SK-N-SH (cell line): ENCODE measurements around the gene TMX1. TPM values are rescaled to one million over a fixed set of nuclear protein-coding genes. Genes with fewer than 3 reads are reported as not detected.

Experiments
- CTCF ChIA-PET: fragments of 300-600, 350-600 bp; formaldehyde crosslinking; extraction: SDS; loops from one replicate; lab custom pipeline; 2021; lab: Yijun Ruan, JAX
- POLR2A ChIA-PET: fragments of 350-600 bp; sonication (Branson Sonifier 250); formaldehyde crosslinking; extraction: SDS; loops from one replicate; lab custom pipeline; 2020; ENCODE audit warnings: antibody characterized with exemption, inconsistent platforms; lab: Yijun Ruan, JAX
- DNase-seq: peaks from one replicate; pipeline ENCODE4 v3.0.0; 2012
- H2AFZ ChIP-seq: fragments of 200-600 bp; sonication (generic); 2 replicates; pipeline ENCODE4 v1.8.1; 2016; ENCODE audit warnings: antibody characterized with exemption, mild to moderate bottlenecking, low read depth
- H3F3A ChIP-seq: fragments of 200-600 bp; sonication (generic); replicated peaks from 2 replicates; pipeline ENCODE3; 2016; ENCODE audit warnings: antibody characterized with exemption, mild to moderate bottlenecking; ENCODE audit not compliant: insufficient read depth
- H3K27ac ChIP-seq, 2 experiments: fragments of 200-500 bp in 1 of 2; fragments of 200-600 bp in 1 of 2; sonication (Bioruptor generic) in 1 of 2; sonication (generic), shearing (Covaris generic) in 1 of 2; 2 replicates each; pipeline versions ENCODE4 v1.5.1 to v1.6.1; 2014 to 2016; ENCODE audit warnings: low read depth in 2 of 2, inconsistent platforms in 1 of 2, low read length in 1 of 2, mild to moderate bottlenecking in 1 of 2, mixed read lengths in 1 of 2
- H3K27me3 ChIP-seq: fragments of 200-600 bp; sonication (generic), shearing (Covaris generic); 2 replicates; pipeline ENCODE4 v1.6.1; 2016; ENCODE audit warnings: mixed run types; ENCODE audit not compliant: insufficient read depth
- H3K36me3 ChIP-seq, 2 experiments: fragments of 200-500 bp in 1 of 2; fragments of 200-600 bp in 1 of 2; sonication (Bioruptor generic) in 1 of 2; sonication (generic) in 1 of 2; replicated peaks in 1 of 2; 2 replicates each; pipeline versions ENCODE3 to v1.5.1; 2014 to 2016; ENCODE audit warnings: low read length in 1 of 2, mild to moderate bottlenecking in 1 of 2; ENCODE audit not compliant: insufficient read depth in 2 of 2, control insufficient read depth in 1 of 2
- H3K4me1 ChIP-seq, 2 experiments: fragments of 200-500 bp in 1 of 2; fragments of 200-600 bp in 1 of 2; sonication (Bioruptor generic) in 1 of 2; sonication (generic), shearing (Covaris generic) in 1 of 2; 2 replicates each; pipeline versions ENCODE4 v1.5.1 to v1.6.1; 2014 to 2016; ENCODE audit warnings: low read depth in 1 of 2, low read length in 1 of 2, mixed run types in 1 of 2; ENCODE audit not compliant: insufficient read depth in 2 of 2, control insufficient read depth in 1 of 2
- H3K4me2 ChIP-seq: fragments of 200-600 bp; sonication (generic), shearing (Covaris generic); 2 replicates; pipeline ENCODE4 v1.6.1; 2017; ENCODE audit warnings: mixed run types
- H3K4me3 ChIP-seq, 2 experiments: fragments of 200-500 bp in 1 of 2; fragments of 200-600 bp in 1 of 2; sonication (Bioruptor generic) in 1 of 2; sonication (generic), shearing (Covaris generic) in 1 of 2; 2 replicates each; pipeline versions ENCODE4 v1.5.1 to v1.8.1; 2014 to 2016; ENCODE audit warnings: low read depth in 2 of 2, inconsistent platforms in 1 of 2, low read length in 1 of 2, mild to moderate bottlenecking in 1 of 2, mixed read lengths in 1 of 2, moderate library complexity in 1 of 2
- H3K79me2 ChIP-seq: fragments of 200-600 bp; sonication (generic); 2 replicates; pipeline ENCODE4 v1.8.1; 2017; ENCODE audit warnings: mild to moderate bottlenecking; ENCODE audit not compliant: insufficient read depth
- H3K9ac ChIP-seq: fragments of 200-600 bp; sonication (generic); 2 replicates; pipeline ENCODE4 v1.6.1; 2017; ENCODE audit warnings: mixed run types
- H3K9me2 ChIP-seq: fragments of 200-600 bp; sonication (generic); 2 replicates; pipeline ENCODE4 v1.6.1; 2017; ENCODE audit warnings: mixed run types
- H3K9me3 ChIP-seq: fragments of 200-600 bp; sonication (generic); 2 replicates; pipeline ENCODE4 v1.6.1; 2017; ENCODE audit warnings: mixed run types, mild to moderate bottlenecking, moderate library complexity
- H4K20me1 ChIP-seq: fragments of 200-600 bp; sonication (generic); 2 replicates; pipeline ENCODE4 v1.6.1; 2017; ENCODE audit warnings: mild to moderate bottlenecking, mixed run types; ENCODE audit not compliant: insufficient read depth
- CHD2 ChIP-seq: fragments of 150-350 bp; IDR thresholded peaks from 2 replicates; pipeline ENCODE4 v1.6.1; 2018; ENCODE audit warnings: low read length; ENCODE audit not compliant: partially characterized antibody
- EP300 ChIP-seq, 2 experiments: IDR thresholded peaks; 2 replicates each; pipeline versions ENCODE4 v1.4.0 to v1.6.1; 2012; ENCODE audit warnings: borderline replicate concordance in 1 of 2, low read depth in 1 of 2, low read length in 1 of 2
- FOXJ3 ChIP-seq: sonication (generic); formaldehyde crosslinking; IDR thresholded peaks from 2 replicates; pipeline ENCODE4 v1.5.1; 2020; ENCODE audit warnings: mild to moderate bottlenecking, missing genetic modification reagents
- GATA2 ChIP-seq: sonication (generic); formaldehyde crosslinking; IDR thresholded peaks from 2 replicates; pipeline ENCODE4 v1.5.0; 2020; ENCODE audit warnings: mild to moderate bottlenecking, missing genetic modification reagents
- JUND ChIP-seq: IDR thresholded peaks from 2 replicates; pipeline ENCODE4 v1.4.0; 2012
- NRF1 ChIP-seq: IDR thresholded peaks from 2 replicates; pipeline ENCODE4 v1.6.1; 2012; ENCODE audit warnings: low read depth, mild to moderate bottlenecking, low read length
- POLR2AphosphoS5 ChIP-seq: IDR thresholded peaks from 2 replicates; pipeline ENCODE4 v1.6.1; 2012; ENCODE audit warnings: low read depth, low read length
- RAD21 ChIP-seq: IDR thresholded peaks from 2 replicates; pipeline ENCODE4 v1.6.1; 2012; ENCODE audit warnings: mild to moderate bottlenecking, low read length
- RFX5 ChIP-seq: IDR thresholded peaks from 2 replicates; pipeline ENCODE4 v1.6.1; 2012; ENCODE audit warnings: mild to moderate bottlenecking, improper control_type of control experiment, low read length
- RXRA ChIP-seq: IDR thresholded peaks from 2 replicates; pipeline ENCODE4 v1.4.0; 2012; ENCODE audit warnings: low read depth, mild to moderate bottlenecking, borderline replicate concordance
- SIN3A ChIP-seq: IDR thresholded peaks from 2 replicates; pipeline ENCODE4 v1.6.1; 2012; ENCODE audit warnings: low read depth, mild to moderate bottlenecking, low read length, moderate library complexity, borderline replicate concordance
- SMC3 ChIP-seq: IDR thresholded peaks from 2 replicates; pipeline ENCODE4 v1.6.1; 2012; ENCODE audit warnings: low read depth, low read length, improper control_type of control experiment
- TAF1 ChIP-seq: IDR thresholded peaks from 2 replicates; pipeline ENCODE4 v1.6.1; 2012; ENCODE audit warnings: low read depth, mild to moderate bottlenecking, low read length, moderate library complexity, borderline replicate concordance
- TCF12 ChIP-seq: IDR thresholded peaks from 2 replicates; pipeline ENCODE4 v1.4.0; 2012
- TEAD4 ChIP-seq: IDR thresholded peaks from 2 replicates; pipeline ENCODE4 v1.4.0; 2012; ENCODE audit warnings: mild to moderate bottlenecking, borderline replicate concordance; ENCODE audit not compliant: insufficient read depth
- YY1 ChIP-seq: IDR thresholded peaks from 2 replicates; pipeline ENCODE4 v1.4.0; 2012; ENCODE audit warnings: low read depth, mild to moderate bottlenecking
- WGBS: methylation state at CpG from one replicate; pipeline ENCODE4 v1.1.6; 2017; ENCODE audit warnings: low lambda C conversion rate; 5-methylcytosine and 5-hydroxymethylcytosine counted together
- polyA plus RNA-seq, 3 experiments: library from polyadenylated mRNA; depleted of rRNA; stranded (reverse); fragments of >200 nt; gene quantifications; 2 replicates each; pipeline ENCODE4 v1.2.3, GENCODE V29; 2012
- TF ChIP-seq, protein P1 (sequence below): fragments of 200-600 bp; sonication (generic); IDR thresholded peaks from 2 replicates; pipeline ENCODE4 v1.6.1; 2017; ENCODE audit warnings: antibody characterized with exemption, mild to moderate bottlenecking, moderate library complexity
- TF ChIP-seq, protein P2 (sequence below): IDR thresholded peaks from 2 replicates; pipeline ENCODE4 v1.6.1; 2012; ENCODE audit warnings: mild to moderate bottlenecking, low read depth, low read length, moderate library complexity
- TF ChIP-seq, protein P3 (sequence below): IDR thresholded peaks from 2 replicates; pipeline ENCODE4 v1.4.0; 2012; ENCODE audit warnings: low read depth
- TF ChIP-seq, protein P4 (sequence below): IDR thresholded peaks from 2 replicates; pipeline ENCODE4; 2012

TMX1 gene
- polyA plus RNA-seq, 1 of the 3 experiments (the other 2 are of a cell fraction): 16.1 TPM

DNA sequence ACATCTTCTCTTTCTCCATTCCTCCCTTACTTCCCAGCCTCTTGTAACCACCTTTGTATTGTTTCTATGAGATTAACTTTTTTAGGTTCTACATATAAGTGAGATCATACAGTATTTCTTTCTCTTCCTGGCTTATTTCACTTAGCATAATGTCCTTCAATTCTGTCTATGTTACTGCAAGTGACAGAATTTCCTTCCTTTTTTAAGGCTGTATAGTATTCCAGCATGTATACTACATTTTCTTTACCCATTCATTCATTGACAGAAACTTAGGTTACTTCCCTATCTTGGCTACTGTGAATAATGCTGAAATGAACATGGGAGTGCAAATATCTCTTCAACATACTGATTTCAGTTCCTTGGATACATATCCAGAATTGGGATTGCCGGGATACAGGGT lies 18.2 kb downstream of the TMX1 start:
- Histone ChIP-seq H3F3A (peaks cover 10% of the 10 kb centered on the region), H3K4me1 (no peaks in the 10 kb centered on the region), H4K20me1 (no peaks in the 10 kb centered on the region), H3K79me2 (no peaks in the 10 kb centered on the region), H3K9me3 (no peaks in the 10 kb centered on the region), H3K9ac (no peak overlapping the region), H3K9me2 (no peaks in the 10 kb centered on the region), H3K27ac (no peak overlapping the region), H3K36me3 (peaks cover 58 to 69% of the 10 kb centered on the region in 2 experiments), H3K4me2 (no peak overlapping the region), H3K27me3 (no peaks in the 10 kb centered on the region), H3K4me3 (no peak overlapping the region)
- 96% methylated on average over 1 of the region's 1 CpG for WGBS
- CTCF ChIA-PET: interaction anchor here (0.6 to 1.0 kb wide), 3 partner anchors 26 to 1511 kb away, joined by 3 to 4 read pairs (median 3); no protein-coding TSS in a partner anchor
- TF ChIP-seq RFX5: no peak
- TF ChIP-seq, protein P1, sequence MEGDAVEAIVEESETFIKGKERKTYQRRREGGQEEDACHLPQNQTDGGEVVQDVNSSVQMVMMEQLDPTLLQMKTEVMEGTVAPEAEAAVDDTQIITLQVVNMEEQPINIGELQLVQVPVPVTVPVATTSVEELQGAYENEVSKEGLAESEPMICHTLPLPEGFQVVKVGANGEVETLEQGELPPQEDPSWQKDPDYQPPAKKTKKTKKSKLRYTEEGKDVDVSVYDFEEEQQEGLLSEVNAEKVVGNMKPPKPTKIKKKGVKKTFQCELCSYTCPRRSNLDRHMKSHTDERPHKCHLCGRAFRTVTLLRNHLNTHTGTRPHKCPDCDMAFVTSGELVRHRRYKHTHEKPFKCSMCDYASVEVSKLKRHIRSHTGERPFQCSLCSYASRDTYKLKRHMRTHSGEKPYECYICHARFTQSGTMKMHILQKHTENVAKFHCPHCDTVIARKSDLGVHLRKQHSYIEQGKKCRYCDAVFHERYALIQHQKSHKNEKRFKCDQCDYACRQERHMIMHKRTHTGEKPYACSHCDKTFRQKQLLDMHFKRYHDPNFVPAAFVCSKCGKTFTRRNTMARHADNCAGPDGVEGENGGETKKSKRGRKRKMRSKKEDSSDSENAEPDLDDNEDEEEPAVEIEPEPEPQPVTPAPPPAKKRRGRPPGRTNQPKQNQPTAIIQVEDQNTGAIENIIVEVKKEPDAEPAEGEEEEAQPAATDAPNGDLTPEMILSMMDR: no peak
- no peak for TF ChIP-seq RXRA
- TF ChIP-seq, all 33 proteins: peak for 0
- no peak for DNase-seq
- no peak overlapping the region for H2AFZ ChIP-seq
- POLR2A ChIA-PET: no interaction called here

DNA sequence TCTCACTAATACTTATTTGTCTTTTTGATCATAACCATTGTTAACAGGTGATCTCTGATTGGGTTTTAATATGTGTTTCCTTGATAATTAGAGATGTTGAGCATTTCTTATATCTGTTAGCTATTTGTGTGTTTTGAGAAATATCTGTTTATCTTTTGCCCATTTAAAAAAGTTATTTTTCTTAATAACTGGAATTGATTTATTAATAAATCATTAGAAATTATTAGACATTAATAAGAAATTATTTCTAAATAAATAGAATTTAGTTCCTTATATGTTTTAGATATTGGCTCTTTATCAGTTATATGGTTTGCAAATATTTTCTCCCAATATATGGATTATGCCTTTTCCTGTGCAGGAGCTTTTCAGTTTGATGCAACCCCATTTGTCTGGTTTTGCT lies 18.7 kb downstream of the TMX1 start:
- CTCF ChIA-PET: interaction anchor here (0.6 to 1.0 kb wide), 3 partner anchors 9 to 1511 kb away, joined by 3 to 4 read pairs (median 3); no protein-coding TSS in a partner anchor
- Histone ChIP-seq H3K27me3 (no peaks in the 10 kb centered on the region), H3K9me3 (no peaks in the 10 kb centered on the region), H3K27ac (no peak overlapping the region), H4K20me1 (no peaks in the 10 kb centered on the region), H3K4me3 (no peak overlapping the region), H3K79me2 (no peaks in the 10 kb centered on the region), H2AFZ (no peak overlapping the region), H3K4me2 (no peak overlapping the region), H3F3A (peaks cover 10% of the 10 kb centered on the region), H3K4me1 (no peaks in the 10 kb centered on the region), H3K9ac (no peak overlapping the region)
- TF ChIP-seq EP300 (IDR thresholded peaks at IDR 0.05; ENCODE audit: borderline replicate concordance in 1 of 2, low read depth in 1 of 2, low read length in 1 of 2) (no peak), TAF1 (no peak), CHD2 (no peak), GATA2 (CRISPR knock-in tag) (no peak), RAD21 (no peak), POLR2AphosphoS5 (no peak), SIN3A (no peak), TEAD4 (no peak), YY1 (no peak), NRF1 (no peak), JUND (no peak), FOXJ3 (CRISPR knock-in tag) (no peak), SMC3 (no peak), TCF12 (no peak)
- TF ChIP-seq, protein P2, sequence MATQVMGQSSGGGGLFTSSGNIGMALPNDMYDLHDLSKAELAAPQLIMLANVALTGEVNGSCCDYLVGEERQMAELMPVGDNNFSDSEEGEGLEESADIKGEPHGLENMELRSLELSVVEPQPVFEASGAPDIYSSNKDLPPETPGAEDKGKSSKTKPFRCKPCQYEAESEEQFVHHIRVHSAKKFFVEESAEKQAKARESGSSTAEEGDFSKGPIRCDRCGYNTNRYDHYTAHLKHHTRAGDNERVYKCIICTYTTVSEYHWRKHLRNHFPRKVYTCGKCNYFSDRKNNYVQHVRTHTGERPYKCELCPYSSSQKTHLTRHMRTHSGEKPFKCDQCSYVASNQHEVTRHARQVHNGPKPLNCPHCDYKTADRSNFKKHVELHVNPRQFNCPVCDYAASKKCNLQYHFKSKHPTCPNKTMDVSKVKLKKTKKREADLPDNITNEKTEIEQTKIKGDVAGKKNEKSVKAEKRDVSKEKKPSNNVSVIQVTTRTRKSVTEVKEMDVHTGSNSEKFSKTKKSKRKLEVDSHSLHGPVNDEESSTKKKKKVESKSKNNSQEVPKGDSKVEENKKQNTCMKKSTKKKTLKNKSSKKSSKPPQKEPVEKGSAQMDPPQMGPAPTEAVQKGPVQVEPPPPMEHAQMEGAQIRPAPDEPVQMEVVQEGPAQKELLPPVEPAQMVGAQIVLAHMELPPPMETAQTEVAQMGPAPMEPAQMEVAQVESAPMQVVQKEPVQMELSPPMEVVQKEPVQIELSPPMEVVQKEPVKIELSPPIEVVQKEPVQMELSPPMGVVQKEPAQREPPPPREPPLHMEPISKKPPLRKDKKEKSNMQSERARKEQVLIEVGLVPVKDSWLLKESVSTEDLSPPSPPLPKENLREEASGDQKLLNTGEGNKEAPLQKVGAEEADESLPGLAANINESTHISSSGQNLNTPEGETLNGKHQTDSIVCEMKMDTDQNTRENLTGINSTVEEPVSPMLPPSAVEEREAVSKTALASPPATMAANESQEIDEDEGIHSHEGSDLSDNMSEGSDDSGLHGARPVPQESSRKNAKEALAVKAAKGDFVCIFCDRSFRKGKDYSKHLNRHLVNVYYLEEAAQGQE: no peak
- TF ChIP-seq, protein P3, sequence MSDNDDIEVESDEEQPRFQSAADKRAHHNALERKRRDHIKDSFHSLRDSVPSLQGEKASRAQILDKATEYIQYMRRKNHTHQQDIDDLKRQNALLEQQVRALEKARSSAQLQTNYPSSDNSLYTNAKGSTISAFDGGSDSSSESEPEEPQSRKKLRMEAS: no peak
- TF ChIP-seq, protein P4, sequence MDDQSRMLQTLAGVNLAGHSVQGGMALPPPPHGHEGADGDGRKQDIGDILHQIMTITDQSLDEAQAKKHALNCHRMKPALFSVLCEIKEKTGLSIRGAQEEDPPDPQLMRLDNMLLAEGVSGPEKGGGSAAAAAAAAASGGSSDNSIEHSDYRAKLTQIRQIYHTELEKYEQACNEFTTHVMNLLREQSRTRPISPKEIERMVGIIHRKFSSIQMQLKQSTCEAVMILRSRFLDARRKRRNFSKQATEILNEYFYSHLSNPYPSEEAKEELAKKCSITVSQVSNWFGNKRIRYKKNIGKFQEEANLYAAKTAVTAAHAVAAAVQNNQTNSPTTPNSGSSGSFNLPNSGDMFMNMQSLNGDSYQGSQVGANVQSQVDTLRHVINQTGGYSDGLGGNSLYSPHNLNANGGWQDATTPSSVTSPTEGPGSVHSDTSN: no peak
- TF ChIP-seq, all 33 proteins: peak for 0
- Histone ChIP-seq H3K9me2 (no peaks in the 10 kb centered on the region), H3K36me3 (peaks cover 53 to 66% of the 10 kb centered on the region in 2 experiments)
- DNase-seq: no peak
- POLR2A ChIA-PET: no interaction called here
